ENCODE results near the gene KCNQ2.

GRCh38 chr20:63443606-63444395 lies 28.7 kb downstream of the KCNQ2 start:
- TF ChIP-seq CTCF (IDR thresholded peaks at IDR 0.05 in 2 of 3, conservative IDR thresholded peaks at IDR 0.05 in 1 of 3; ENCODE audit: borderline replicate concordance in 1 of 3, insufficient read depth in 1 of 3, low read depth in 2 of 3, low read length in 2 of 3): no peak
- TF ChIP-seq ATF3 (IDR thresholded peaks at IDR 0.05): no peak
- no peak for TF ChIP-seq SRF (IDR thresholded peaks at IDR 0.05; ENCODE audit: low read depth)
- TF ChIP-seq RAD21 (IDR thresholded peaks at IDR 0.05; ENCODE audit: low read depth): no peak
- TF ChIP-seq ZFX (IDR thresholded peaks at IDR 0.05): no peak

Measured in HCT116 (cell line).